HepG2 (cell line): ENCODE measurements around the gene GDF2.

Source experiments
- CHCHD3 ChIP-seq: sonication (generic); formaldehyde crosslinking; IDR thresholded peaks from 2 replicates; pipeline ENCODE4 v1.8.0; 2022; ENCODE audit warnings: mild to moderate bottlenecking, missing genetic modification reagents, moderate library complexity
- PBX3 ChIP-seq: sonication (generic); formaldehyde crosslinking; IDR thresholded peaks from 2 replicates; pipeline ENCODE4 v1.8.1; 2023; ENCODE audit warnings: missing genetic modification reagents, inconsistent platforms, borderline replicate concordance
- RFXAP ChIP-seq: sonication (generic); formaldehyde crosslinking; IDR thresholded peaks from 2 replicates; pipeline ENCODE4 v1.4.0; 2020; ENCODE audit warnings: missing genetic modification reagents, borderline replicate concordance
- TCF12 ChIP-seq, 2 experiments: fragments of 450-650 bp in 1 of 2; sonication (generic) in 1 of 2; formaldehyde crosslinking in 1 of 2; IDR thresholded peaks; 2 replicates each; pipeline versions ENCODE4 v1.6.1 to v1.8.0; 2017 to 2022; ENCODE audit warnings: antibody characterized with exemption in 1 of 2, mild to moderate bottlenecking in 1 of 2, missing genetic modification reagents in 1 of 2, moderate library complexity in 1 of 2
- ZNF614 ChIP-seq: IDR thresholded peaks from 2 replicates; pipeline ENCODE4 v1.6.1; 2018; ENCODE audit warnings: missing biosample characterization, missing genetic modification reagents, inconsistent platforms, borderline replicate concordance

- TF ChIP-seq TCF12 (IDR thresholded peaks at IDR 0.05) (no peak), TCF12 (CRISPR knock-in tag; IDR thresholded peaks at IDR 0.05) (no peak), ZNF614 (no peak), RFXAP (CRISPR knock-in tag) (no peak), PBX3 (CRISPR knock-in tag) (no peak), CHCHD3 (CRISPR knock-in tag) (no peak)
Measured at GRCh38 chr10:47306387-47307210, 15.7 kb upstream of the GDF2 start.
